Measurements from ENCODE around the gene HCN2.

GRCh38 chr19:602391-603301 is 13.0 kb downstream of the HCN2 start:
- TF ChIP-seq CTCF (IDR thresholded peaks at IDR 0.05) (no peak), POLR2A (IDR thresholded peaks at IDR 0.05) (no peak), EP300 (IDR thresholded peaks at IDR 0.05) (no peak)
